SK-N-SH treated with all-trans-retinoic acid at 6 μM for 48 hours (cell line): ENCODE measurements around the gene GUCY1A2.

Source experiments
- ARNTL ChIP-seq: fragments of 450-650 bp; formaldehyde crosslinking; IDR thresholded peaks from 2 replicates; pipeline ENCODE4 v1.5.0; 2020; ENCODE audit warnings: low read depth, mild to moderate bottlenecking, moderate library complexity, borderline replicate concordance
- BACH2 ChIP-seq: fragments of 250-450 bp; sonication (Bioruptor Pico); IDR thresholded peaks from 2 replicates; pipeline ENCODE4 v1.9.0; 2021; ENCODE audit warnings: mild to moderate bottlenecking, borderline replicate concordance
- CSDC2 ChIP-seq: fragments of 250-450 bp; sonication (Bioruptor Pico); IDR thresholded peaks from 2 replicates; pipeline ENCODE4 v1.5.0; 2020; ENCODE audit warnings: mild to moderate bottlenecking, moderate library complexity
- CSRNP3 ChIP-seq: fragments of 250-450 bp; sonication (Bioruptor Pico); IDR thresholded peaks from 2 replicates; pipeline ENCODE4 v1.5.1; 2021; ENCODE audit warnings: mild to moderate bottlenecking, moderate library complexity
- ISL1 ChIP-seq: fragments of 250-450 bp; sonication (Bioruptor Pico); IDR thresholded peaks from 2 replicates; pipeline ENCODE4 v2.1.2; 2022; ENCODE audit warnings: mild to moderate bottlenecking, moderate library complexity
- PATZ1 ChIP-seq: fragments of 250-450 bp; sonication (Bioruptor Pico); IDR thresholded peaks from 2 replicates; pipeline ENCODE4 v1.8.0; 2020; ENCODE audit warnings: mild to moderate bottlenecking, moderate library complexity, borderline replicate concordance
- POU6F1 ChIP-seq: fragments of 250-450 bp; sonication (Bioruptor Pico); IDR thresholded peaks from 2 replicates; pipeline ENCODE4 v1.8.0; 2021; ENCODE audit warnings: low read depth, mild to moderate bottlenecking, moderate library complexity, borderline replicate concordance
- PPARA ChIP-seq: fragments of 250-450 bp; sonication (Bioruptor Pico); IDR thresholded peaks from 2 replicates; pipeline ENCODE4 v1.5.0; 2020; ENCODE audit warnings: mild to moderate bottlenecking, borderline replicate concordance
- ZFP3 ChIP-seq: fragments of 250-450 bp; sonication (Bioruptor Pico); IDR thresholded peaks from 2 replicates; pipeline ENCODE4 v1.5.0; 2020; ENCODE audit warnings: mild to moderate bottlenecking, moderate library complexity

GRCh38 chr11:106789406-106789805 lies 228.9 kb downstream of the GUCY1A2 start:
- TF ChIP-seq CSDC2 (CRISPR knock-in tag) (no peak), ARNTL (no peak), BACH2 (CRISPR knock-in tag) (no peak), ZFP3 (CRISPR knock-in tag) (no peak), PATZ1 (CRISPR knock-in tag) (no peak), ISL1 (CRISPR knock-in tag) (no peak), PPARA (no peak), POU6F1 (CRISPR knock-in tag) (no peak), CSRNP3 (CRISPR knock-in tag) (no peak)
